ENCODE measurements around the gene TGFBR3. TPM values are rescaled to one million over a fixed set of nuclear protein-coding genes. Genes with fewer than 3 reads are reported as not detected.

TGFBR3 gene
- total RNA-seq, 1 donor from 2014 or later = 51.7 TPM

DNA sequence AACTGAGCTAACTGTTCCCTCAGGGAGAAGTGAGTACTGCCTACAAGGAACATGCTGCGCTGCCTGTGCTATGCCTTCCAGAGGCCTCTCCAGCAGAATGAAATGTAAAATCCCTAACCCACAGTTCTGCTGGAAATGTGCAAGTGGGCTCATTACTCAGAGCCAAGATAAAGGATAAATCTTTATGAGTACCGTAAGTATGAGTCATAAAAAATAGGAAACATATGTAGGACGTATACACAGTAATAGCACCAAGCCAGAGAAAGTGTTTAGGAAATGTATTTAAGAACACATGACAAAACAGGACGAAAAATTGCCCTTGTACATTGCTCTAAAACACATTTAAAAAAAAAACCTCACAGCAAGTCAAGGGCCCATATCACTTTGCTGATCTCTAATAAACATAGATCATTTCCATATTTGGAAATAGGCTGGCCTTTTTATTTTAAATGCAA is 104.6 kb downstream of the TGFBR3 start:
- TF ChIP-seq, protein P1, sequence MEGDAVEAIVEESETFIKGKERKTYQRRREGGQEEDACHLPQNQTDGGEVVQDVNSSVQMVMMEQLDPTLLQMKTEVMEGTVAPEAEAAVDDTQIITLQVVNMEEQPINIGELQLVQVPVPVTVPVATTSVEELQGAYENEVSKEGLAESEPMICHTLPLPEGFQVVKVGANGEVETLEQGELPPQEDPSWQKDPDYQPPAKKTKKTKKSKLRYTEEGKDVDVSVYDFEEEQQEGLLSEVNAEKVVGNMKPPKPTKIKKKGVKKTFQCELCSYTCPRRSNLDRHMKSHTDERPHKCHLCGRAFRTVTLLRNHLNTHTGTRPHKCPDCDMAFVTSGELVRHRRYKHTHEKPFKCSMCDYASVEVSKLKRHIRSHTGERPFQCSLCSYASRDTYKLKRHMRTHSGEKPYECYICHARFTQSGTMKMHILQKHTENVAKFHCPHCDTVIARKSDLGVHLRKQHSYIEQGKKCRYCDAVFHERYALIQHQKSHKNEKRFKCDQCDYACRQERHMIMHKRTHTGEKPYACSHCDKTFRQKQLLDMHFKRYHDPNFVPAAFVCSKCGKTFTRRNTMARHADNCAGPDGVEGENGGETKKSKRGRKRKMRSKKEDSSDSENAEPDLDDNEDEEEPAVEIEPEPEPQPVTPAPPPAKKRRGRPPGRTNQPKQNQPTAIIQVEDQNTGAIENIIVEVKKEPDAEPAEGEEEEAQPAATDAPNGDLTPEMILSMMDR (IDR thresholded peaks at IDR 0.05) = no peak
- DNase-seq (no peak), ATAC-seq (no peak)
- H3K27ac ChIP-seq = peak overlapping the region; percentile 8
- no peaks in the 10 kb centered on the region for H3K9me3 ChIP-seq
- H3K27me3 ChIP-seq (ENCODE audit: low read depth) = no peaks in the 10 kb centered on the region
- peaks cover 51% of the 10 kb centered on the region for H3K4me1 ChIP-seq
- H3K4me3 ChIP-seq = no peak overlapping the region
- intact Hi-C loops (cut with DNase I) = no loop called here
- peaks cover 5% of the 10 kb centered on the region for H3K36me3 ChIP-seq

DNA sequence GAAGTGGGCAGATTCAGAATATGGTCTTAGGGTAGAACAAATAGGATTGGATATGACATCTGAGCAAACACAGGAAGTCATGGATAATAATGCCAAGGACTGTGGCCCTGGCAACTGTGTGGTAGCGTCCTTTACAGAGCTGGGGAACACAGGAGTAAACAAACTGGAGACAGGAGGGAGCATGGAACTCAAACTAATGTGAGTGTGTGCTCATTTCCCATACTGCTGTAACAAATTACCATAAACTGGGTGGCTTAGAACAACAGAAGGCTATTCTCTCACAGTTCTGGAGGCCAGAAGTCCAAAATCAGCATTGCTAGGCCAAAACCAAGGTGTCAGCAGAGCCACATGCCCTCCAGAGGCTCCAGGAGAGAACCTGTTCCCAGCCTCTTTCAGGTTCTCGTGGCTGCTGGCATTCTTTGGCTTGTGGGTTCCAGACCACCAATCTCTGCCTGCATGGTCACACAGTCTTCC is 106.4 kb downstream of the TGFBR3 start:
- TF ChIP-seq, protein P1 (IDR thresholded peaks at IDR 0.05) = no peak
- peaks cover 46% of the 10 kb centered on the region for H3K4me1 ChIP-seq
- H3K27ac ChIP-seq = peak overlapping the region; percentile 26
- no peaks in the 10 kb centered on the region for H3K9me3 ChIP-seq
- no peaks in the 10 kb centered on the region for H3K27me3 ChIP-seq (ENCODE audit: low read depth)
- intact Hi-C loops (cut with DNase I) = no loop called here
- no peak for DNase-seq
- no peak for ATAC-seq
- peaks cover 5% of the 10 kb centered on the region for H3K36me3 ChIP-seq
- no peak overlapping the region for H3K4me3 ChIP-seq

DNA sequence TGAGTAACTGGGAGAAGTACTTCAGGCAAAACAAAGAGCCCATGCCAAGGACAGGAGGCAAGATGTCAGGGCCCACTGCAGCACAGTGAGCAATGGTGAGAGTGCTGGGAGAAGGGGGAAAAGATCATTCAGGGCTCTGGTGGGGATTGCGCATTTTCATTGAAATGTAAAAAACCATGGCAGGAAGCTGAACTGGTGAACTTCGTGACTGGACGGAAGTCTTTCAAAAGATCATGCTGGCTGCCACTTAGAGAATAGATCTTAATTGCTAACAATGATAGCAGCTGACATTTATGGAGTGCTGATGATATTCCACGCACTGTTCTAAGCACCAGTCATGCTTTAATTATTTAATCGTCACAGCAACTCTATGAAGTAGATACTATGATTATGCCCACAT is 107.0 kb downstream of the TGFBR3 start:
- Histone ChIP-seq H3K4me1 (peaks cover 40% of the 10 kb centered on the region), H3K9me3 (no peaks in the 10 kb centered on the region), H3K27me3 (ENCODE audit: low read depth) (no peaks in the 10 kb centered on the region), H3K27ac (no peak overlapping the region), H3K4me3 (no peak overlapping the region), H3K36me3 (peaks cover 5% of the 10 kb centered on the region)
- intact Hi-C loops (cut with DNase I) = no loop called here
- TF ChIP-seq, protein P1 (IDR thresholded peaks at IDR 0.05) = no peak
- no peak for DNase-seq
- ATAC-seq = peak in 1 of 2 donors; percentile 14

DNA sequence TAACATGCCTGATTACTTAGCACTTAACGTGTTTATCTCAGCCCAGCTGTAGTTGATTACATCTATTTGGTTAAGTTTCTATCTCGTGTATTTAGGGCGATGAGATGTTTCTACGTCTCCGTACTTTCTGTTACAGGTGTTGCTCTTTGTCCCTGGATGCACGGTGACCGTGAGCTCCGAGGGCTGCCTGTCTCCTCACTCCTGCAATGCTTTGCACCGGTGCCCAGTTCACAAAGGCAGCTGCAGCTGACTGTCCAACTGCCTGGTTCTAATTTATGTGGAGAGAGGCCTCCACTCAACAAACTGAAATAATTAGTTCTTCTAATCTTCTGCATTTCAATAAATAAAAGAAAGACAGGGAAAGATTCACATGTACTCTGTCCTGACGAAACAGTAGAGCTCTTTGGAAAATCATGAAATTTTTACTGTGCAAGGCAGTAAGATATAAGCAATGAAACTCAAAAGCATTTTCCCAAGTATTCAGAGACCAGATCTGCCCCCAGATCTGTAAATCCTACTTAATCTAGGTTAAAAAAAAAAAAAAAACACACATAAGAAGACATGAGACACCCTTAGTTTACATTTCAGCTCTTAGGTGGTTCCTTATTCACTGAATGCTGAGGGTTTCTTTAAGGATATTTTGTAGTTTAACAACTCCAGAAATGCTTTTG is 108.2 kb downstream of the TGFBR3 start:
- no peaks in the 10 kb centered on the region for H3K27me3 ChIP-seq (ENCODE audit: low read depth)
- TF ChIP-seq, protein P1 (IDR thresholded peaks at IDR 0.05) = no peak
- peaks cover 5% of the 10 kb centered on the region for H3K36me3 ChIP-seq
- H3K27ac ChIP-seq = no peak overlapping the region
- H3K4me3 ChIP-seq = no peak overlapping the region
- DNase-seq = no peak
- no peak for ATAC-seq
- peaks cover 30% of the 10 kb centered on the region for H3K4me1 ChIP-seq
- no peaks in the 10 kb centered on the region for H3K9me3 ChIP-seq
- intact Hi-C loops (cut with DNase I) = no loop called here

DNA sequence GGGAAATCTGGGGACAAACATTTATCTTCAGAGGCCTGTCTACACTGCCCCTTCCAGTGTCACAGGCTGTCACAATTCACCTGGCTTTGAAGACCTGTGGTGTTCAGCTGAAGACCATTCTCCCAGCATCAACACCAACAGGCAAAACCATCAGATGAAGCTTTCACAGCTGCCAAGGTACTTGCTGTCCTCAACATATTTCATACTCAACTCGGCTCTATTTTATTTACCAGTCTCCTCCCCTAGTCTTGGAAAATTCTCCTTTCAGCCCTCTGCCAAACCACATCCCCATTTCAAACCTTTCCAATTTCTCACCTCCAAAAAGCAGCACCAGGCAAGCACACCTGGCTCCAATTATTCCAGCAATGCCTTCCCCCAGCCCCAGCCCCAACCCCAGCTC is 108.8 kb downstream of the TGFBR3 start:
- peaks cover under 1% of the 10 kb centered on the region for H3K36me3 ChIP-seq
- H3K27ac ChIP-seq = no peak overlapping the region
- no peak for DNase-seq
- TF ChIP-seq, protein P1 (IDR thresholded peaks at IDR 0.05) = no peak
- H3K9me3 ChIP-seq = no peaks in the 10 kb centered on the region
- H3K27me3 ChIP-seq (ENCODE audit: low read depth) = no peaks in the 10 kb centered on the region
- no peak overlapping the region for H3K4me3 ChIP-seq
- intact Hi-C loops (cut with DNase I) = no loop called here
- ATAC-seq = no peak
- H3K4me1 ChIP-seq = peaks cover 24% of the 10 kb centered on the region
